PC-9 (cell line): ENCODE results near the gene MYO16.

ENCODE experiments used
- EZH2 ChIP-seq: fragments of 200-600 bp; sonication (generic); IDR thresholded peaks from 2 replicates; pipeline ENCODE4 v1.8.0; 2017; ENCODE audit warnings: antibody characterized with exemption, low read depth
- TF ChIP-seq, protein P1 (sequence below): fragments of 200-600 bp; sonication (generic); conservative IDR thresholded peaks from 2 replicates; pipeline ENCODE4 v1.6.1; 2017; ENCODE audit warnings: mixed run types, antibody characterized with exemption, mild to moderate bottlenecking, moderate library complexity

GRCh38 chr13:108915634-108916512, 286.5 kb downstream of the MYO16 start:
- no peak for TF ChIP-seq EZH2
- TF ChIP-seq, protein P1, sequence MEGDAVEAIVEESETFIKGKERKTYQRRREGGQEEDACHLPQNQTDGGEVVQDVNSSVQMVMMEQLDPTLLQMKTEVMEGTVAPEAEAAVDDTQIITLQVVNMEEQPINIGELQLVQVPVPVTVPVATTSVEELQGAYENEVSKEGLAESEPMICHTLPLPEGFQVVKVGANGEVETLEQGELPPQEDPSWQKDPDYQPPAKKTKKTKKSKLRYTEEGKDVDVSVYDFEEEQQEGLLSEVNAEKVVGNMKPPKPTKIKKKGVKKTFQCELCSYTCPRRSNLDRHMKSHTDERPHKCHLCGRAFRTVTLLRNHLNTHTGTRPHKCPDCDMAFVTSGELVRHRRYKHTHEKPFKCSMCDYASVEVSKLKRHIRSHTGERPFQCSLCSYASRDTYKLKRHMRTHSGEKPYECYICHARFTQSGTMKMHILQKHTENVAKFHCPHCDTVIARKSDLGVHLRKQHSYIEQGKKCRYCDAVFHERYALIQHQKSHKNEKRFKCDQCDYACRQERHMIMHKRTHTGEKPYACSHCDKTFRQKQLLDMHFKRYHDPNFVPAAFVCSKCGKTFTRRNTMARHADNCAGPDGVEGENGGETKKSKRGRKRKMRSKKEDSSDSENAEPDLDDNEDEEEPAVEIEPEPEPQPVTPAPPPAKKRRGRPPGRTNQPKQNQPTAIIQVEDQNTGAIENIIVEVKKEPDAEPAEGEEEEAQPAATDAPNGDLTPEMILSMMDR, result no peak
